ENCODE measurements around the gene TMEM269.
A peak's percentile ranks its signal among the peaks of the same experiment; 100 is the strongest.

The TMEM269 gene

DNA sequence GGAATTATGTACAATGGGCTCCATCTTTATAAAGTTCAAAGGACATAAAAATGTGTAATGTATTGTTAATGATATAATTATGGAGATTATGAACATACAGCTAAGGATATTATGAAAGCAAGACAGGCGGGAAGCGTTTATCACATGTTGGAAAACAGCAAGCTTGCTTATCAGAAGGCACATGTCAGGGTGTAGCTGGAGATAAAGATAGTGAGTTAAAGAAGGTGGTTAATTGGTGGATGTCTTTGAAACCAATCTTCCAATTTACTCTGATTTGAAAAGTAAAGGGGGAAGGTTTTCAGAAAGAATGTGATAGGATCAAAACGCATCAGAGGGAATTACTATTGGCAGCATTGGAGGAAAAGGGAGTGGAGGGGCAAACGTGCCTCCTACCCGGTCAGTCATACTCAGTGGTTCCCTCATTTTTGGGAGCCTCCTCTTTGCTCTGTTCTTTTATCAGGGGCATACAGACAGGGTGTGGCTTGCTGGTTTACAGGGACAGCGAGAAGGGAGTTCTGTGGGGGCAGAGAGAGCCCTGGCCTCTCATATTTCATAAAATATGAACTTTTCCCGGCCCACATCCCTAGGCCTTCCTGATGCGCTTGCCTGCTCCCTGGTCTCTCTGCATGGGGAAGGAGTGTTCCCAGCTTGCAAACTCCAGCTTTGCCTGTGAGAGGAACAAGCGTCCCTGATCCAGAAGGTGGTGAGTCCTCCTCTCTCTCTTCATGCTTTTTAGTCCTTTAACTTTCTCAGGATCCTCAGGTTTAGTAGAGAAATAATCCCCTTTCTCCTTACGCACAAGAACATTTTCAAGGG is 40.5 kb downstream of the TMEM269 start:
- DNase-seq = no peak

DNA sequence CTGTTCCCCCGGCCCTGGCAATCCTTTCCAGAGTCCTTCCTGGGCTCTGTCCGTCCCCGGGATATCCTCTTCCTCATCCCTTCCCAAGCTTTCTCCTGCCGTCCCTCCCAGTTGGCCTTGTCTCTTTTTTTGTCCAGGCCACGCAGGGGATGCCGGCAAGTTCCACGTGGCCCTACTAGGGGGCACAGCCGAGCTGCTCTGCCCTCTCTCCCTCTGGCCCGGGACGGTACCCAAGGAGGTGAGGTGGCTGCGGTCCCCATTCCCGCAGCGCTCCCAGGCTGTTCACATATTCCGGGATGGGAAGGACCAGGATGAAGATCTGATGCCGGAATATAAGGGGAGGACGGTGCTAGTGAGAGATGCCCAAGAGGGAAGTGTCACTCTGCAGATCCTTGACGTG is 45.8 kb downstream of the TMEM269 start:
- DNase-seq = no peak

DNA sequence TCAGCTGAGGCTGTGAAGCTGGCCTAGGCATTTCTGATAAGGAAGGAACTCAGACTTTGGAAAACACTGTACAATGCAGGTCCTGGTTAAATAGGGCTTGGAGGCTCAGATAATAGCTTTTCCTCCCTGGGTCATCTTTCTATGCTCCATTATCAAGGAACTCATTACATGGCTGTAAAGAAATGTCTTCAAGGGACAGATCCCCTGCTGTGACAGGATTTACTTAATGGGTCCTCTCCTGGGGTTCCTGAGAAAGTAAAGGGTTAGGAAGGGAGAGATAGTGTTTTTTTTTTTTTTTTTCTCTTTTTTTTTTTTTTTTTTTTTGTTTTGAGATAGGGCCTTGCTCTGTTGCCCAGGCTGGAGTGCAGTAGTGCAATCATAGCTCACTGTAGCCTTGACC is 46.5 kb downstream of the TMEM269 start:
- no peak for DNase-seq

DNA sequence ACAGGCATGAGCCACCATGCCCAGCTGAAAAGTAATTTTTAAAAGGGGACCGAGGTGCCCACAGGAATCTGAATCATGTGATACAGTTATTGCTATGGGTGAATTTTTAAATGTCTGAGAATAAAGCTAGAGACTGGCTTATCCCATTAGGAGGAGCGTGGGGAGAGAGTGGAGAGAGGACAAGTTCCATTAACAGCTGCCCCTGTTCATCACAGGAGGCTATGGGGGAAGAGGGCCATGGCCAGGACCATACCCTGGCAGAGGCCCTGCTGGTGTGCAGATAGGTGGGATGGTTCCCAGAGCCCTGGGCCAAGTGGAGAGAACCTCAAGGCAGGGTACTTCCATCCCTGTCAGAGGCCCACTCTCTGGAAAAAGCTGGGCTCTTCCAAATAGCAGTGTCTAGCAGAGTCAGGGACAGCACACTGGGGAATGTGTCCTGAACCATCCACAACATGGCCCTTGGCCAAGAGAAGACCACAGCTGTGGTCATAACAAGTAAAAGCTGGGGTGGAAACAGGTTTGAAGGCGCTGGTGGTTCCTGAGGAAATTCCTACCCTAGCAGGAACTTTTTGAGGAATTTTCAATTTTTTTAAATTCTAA is 48.0 kb downstream of the TMEM269 start:
- no peak for DNase-seq

DNA sequence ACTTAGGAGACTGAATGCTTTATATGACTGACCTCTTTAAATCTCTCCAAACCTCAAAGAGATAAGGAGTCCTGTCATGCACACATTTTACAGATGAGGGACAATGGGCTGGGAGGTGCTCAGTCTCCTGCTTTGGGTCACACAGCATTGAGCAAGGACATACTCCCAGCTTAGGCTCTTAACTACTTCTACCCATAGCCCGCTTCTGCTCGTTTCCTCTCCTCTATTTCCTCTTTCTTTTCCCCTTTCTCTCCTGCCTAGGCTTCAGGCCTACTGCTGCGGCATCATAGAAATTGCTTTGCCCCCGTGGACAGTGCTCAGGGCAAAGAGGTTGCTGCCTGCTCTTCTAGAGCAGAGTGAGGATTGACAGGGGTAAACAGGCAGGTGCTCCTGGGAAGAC is 49.2 kb downstream of the TMEM269 start:
- DNase-seq = peak in 2 of 3 donors; percentile 19 to 32

DNA sequence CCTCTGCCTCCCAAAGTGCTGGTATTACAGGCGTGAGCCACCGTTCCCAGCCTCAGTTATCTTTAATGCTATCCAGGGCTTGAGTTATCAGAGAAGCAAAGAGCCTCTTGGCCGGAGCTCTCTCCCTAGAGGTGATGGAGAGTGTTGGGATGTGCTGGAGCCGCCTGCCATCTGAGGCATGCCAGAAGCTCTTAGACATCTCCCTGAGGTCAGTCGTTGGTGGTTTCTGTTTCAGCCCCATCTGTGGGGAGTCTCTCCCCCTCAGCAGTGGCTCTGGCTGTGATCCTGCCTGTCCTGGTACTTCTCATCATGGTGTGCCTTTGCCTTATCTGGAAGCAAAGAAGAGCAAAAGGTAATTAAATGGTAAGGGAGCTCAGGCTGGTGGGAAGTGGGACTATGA is 50.0 kb downstream of the TMEM269 start:
- DNase-seq = no peak

DNA sequence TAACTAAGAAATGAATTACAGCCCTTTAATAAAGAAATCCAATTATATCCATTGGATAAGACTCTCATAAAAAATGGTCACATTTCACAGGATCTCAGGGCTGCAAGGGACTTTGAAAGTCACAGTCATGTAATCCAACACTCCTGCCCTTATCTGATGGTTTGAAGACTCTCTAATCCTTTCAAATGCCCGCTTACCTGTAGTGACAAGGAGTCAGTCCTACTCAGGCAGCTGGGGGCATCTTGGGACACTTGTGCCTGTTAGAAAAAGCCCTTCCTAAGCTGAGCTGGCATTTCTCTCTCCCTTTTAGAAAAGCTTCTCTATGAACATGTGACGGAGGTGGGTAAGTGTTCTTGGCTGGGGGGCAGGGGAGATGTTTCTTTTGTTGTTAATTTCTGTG is 50.6 kb downstream of the TMEM269 start:
- no peak for DNase-seq

DNA sequence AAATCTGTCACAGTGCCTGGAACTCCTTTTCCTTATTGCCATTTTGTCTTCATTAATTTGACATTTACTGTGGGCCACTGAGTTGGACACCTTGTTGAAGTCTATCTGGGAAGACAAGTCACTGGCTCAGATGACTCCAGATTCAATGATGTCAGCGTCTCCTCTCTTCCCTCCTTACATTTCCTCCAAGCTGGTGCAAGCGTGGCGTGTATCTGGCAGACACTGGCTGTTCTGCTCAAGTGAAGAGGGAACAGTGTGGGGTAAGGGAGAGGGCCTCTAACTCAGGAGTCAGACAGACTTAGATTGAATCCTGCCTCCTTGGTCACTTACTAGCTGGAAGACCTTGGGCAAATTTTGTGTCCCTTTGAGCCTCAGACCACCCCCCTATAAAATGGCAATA is 52.9 kb downstream of the TMEM269 start:
- peak; percentile 47 to 64 (median 52) for DNase-seq

DNA sequence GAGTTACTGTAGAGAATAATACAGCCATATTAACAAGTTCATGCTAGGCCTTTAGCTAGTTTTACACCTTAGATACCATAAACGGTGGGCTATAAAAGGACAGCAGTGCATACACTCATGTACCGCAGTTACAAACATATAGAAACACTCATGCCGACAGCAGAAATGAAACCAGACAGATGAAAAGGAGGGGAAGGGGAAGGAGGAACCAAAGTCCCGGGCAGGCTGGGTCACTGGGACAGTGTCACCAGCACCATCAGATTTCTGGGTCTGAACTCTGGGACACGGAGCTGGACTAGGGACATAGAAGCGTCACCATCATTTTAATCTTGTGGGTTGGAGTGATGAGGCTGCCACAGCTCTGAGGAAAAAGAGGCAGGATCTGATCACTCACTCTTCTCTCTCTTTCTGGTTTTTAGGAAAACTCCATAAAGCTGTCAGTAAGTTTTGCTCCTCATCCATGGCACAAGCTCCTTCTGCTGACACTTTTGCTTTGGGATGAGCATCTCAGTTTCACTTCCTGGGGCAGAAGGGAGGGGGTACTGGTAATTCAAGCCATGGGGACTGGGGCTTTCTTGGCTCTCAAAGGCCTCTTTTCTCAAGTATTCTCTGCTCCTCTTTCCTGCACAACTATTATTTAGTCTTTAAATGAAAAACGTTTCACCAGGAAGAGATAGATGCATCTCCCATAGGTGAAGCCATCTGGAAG is 53.8 kb downstream of the TMEM269 start:
- DNase-seq = peak; percentile 55 to 69 (median 66)

DNA sequence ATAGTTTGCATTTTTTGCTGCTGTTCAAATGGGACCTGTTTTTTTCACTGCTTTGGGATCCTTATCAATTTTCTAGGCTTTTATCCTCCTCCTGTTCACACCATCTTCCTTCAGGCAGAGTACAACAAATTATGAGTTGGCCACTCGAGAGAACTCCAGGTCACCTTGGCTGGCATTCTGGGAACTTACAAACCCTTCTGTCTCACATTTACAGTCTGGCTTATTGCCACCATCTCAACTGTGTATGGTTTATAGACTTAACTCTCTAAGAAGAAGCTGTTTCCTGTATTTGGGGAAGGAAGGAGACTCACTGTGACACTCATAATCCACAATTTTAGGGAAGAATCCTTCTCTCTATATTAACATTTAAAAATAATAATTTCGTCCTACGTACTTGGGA is 56.2 kb downstream of the TMEM269 start:
- DNase-seq = no peak

DNA sequence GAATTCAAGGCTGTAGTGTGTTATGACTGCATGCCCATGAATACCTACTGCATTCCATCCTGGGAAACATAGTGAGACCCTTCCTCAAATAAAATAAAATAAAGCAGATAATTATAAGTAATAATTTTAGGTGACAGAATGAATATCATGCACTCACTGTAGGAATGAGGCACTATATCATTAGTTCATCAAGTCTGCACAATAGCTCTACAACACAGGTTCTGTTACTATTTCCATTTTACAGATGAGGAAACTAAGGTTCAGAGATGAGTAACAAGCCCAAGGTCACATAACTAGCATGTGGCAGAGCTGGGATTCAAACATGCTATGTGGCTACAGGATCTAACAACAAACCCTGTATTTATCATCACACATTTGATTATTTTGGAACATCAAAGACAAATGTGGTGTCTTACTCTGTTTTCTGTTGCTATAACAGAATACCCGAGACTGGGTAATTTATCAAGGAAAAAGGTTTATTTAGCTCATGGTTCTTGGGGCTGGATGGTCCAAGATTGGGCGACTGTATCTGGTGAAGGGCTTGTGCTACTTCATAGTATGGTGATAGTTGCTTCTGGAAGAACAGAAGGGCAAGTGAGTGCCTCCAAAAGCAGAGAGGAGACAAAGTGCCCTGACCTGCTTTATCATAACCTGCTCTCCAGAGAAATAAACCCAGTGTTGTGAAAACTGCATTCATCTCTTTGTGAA is 56.8 kb downstream of the TMEM269 start:
- no peak for DNase-seq

DNA sequence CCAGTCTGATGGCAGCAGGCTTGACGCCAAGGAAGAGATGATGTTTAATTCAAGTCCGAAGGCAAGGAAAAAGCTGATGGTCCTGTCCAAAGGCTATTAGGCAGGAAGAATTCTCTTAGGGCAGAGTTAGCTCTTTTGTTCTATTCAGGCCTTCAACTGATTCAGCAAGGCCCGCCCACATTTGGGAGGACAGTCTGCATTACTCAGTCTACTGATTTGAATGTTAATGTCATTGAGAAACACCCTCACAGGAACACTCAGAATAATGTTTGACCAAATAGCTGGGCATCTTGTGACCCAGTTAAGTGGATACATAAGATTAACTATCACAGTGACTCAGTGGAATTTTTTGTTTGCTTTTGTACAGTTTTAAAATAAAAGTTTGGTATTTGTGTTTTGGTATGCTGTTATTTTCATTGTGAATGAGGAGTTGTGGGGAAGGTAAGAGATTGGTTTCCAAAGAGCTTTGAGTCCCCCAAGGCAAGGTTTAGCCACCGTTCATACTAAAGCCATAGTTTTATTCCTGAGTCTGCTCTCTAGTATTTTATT is 59.9 kb downstream of the TMEM269 start:
- DNase-seq = peak; percentile 82 to 92 (median 83)

DNA sequence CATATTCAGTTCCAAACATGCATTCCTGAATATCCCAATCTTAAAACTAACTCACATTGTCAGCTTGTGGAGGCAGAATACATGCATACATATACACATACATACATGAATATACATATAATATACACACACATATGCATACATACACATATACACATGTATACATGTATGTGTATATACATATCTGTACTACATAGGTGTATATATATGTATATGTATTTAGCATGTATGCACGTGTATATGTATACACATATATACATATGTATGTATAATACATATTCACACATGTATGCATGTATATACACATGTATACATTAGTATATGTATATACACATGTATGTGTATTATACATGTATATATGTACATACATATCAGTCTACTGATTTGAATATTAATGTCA is 60.4 kb downstream of the TMEM269 start:
- DNase-seq = no peak

DNA sequence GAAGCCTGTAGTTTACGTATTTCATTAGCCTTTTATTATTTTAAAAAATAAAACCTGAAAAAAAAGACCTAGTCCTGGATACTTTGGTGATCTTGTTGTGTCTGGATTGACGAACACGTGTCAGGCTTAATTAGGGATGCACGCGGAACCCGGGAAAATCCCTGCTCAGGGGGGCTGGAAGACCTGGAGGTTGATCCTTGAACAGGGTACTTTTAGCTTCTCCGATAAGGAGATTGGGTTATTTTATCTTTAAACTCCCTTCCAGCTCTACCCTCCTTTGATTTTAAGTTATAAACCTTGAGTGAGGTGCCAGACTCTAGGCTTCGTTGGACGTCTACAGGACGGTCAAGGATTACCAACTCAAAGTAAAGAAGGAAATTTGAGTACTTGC is 61.1 kb downstream of the TMEM269 start:
- peak in 1 of 3 donors; percentile 11 for DNase-seq

DNA sequence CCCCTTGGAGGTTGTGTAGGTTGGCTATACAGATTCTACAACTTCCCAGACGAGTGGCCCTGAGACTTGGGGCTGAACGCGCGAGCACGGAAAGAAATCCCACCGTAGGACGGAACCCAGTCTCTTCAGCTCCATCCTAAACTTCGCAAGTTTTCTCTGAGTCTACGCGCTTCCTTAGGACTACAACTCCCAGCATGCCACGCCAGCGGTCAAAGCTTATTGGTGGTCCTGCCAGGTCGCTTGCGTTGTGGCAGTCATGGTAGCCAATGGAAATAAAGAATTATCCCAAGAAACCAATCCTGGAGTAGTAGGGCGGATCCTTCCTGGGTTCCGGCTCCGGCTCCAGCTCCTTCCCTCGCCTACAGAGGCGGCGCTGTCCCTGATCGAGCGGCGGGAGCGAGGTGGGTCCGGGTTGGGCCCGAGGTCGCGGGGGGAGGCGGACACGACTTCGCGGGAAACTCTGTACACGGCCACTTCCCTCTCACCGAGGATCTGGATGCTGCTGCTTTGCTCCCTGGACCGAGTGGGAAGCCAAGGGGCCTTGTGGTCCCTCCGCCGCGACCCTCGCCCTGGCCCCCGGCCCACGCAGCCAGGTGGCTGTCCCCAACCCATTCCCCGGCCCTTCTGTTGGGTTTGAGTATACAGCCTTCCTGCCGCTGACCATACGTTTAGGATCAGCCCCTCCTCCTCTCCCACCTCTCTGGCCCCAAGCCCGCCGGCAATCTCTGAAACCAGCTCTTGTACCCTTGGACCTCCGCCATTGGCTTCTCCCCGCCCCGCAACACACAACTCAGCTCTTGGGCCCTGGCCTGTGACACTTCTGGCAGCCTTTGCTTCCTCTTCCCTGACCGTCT is 61.7 kb downstream of the TMEM269 start, which contains the start of gene ZNF691:
ZNF691 (plus strand) TSS at position 357 of the 854 bp plus-strand sequence. CDS start 3,046 bp downstream, outside the sequence.
- peak; percentile 95 to 98 (median 97) for DNase-seq

DNA sequence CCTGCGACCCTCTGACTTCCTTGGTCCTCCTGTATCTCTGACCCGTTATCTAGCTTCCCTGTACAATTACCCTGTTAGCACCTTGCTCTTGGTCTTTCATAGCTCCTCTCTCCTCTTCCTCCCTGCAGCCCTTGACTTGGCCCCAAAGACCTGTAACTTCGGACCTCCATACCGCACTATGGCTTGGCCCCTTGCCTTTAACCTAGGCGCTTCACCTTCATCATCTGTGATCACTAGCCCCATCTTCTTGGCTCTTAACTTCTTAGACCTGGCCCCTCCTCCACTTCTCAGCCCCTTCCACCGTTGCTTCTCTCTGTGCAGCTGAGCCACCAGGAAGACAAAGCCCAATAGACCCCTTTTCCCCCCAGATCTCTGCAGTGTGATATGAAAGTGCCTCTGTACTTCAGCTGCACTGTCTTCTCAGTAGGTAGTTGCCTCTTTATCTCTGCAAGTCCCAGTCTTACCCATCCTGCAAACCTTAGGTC is 62.4 kb downstream of the TMEM269 start:
- DNase-seq = no peak

DNA sequence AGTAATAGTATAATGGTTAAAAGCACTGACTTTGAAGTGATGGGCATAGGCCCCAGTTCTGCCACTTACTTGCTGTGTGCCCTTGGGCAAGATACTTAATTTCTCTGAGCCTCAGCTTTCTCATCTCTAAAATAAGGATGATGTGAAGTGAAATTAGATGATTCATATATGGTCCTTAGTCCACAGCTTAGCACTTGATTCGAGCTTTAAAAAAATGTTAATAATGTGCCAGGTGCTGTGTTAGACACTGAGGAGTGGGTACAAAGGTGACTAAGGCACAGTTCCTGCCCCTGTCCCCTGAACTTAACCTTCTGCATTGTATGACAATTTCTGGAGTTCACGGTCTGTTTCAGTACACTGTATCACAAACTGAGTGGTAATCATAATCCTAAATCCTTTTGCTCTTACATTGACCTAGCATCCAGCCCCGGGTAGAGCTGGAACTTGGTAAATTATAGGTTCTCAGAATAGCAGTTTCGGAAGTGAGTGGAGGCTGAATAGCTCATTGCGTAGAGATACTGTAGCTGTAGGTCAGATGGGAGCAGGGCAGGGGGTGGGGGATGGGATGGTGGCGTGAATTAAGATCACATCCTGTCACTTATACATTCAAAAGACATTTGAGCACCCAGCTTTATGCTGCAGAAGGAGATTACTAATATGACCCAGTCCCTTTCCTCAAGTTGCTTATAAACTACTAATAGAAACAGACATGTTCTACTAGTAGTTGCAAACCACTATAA is 63.1 kb downstream of the TMEM269 start:
- no peak for DNase-seq

DNA sequence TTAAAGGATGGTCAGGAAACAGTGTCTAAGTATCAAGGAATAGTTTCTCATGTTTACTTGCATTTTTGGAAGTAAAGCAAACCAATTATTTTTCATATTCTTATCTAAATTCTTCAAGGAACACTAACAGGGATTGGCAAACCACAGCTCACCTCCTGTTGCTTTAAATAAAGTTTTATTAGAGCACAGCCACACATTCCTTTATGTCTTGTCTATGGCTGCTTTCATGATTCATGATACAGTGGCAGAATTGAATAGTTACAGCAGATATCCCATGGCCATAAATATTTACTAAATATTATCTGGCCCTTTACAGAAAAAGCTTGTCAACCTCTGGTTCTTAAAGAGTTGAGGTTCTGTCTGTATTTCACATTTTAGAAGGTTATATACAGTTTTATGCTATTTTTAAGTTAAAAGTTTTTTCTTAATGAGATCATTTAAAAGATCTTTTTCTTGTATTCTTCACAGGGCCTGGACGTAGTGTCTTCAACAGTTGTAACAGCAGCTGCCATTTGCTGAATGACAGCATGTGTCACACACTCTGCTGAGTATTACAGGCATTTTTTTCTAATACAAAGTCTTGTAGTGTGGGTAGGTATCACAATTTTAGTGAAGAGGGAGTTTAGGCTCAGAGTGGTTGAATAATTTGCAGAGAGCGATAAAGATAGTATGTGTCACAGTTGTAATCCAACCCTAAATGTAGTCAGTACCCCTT is 64.2 kb downstream of the TMEM269 start:
- no peak for DNase-seq

DNA sequence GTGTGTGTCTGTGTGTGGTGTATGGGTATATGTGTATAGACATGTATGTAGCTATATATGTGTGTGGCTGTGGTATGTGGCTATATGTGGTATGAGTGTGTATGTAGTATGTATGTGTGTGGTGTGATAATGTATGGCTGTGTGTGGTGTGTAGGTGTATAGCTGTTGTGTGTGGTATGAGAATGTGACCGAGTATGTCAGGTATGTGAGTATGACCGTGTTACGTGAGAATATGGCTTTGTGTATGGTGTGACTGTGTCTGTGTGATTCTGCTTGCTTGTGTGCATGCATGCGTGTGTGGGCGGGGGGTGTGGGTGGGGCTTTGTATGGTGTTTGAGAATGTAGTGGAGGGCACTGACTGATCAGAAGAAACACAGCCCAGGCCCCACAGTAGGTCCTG is 65.2 kb downstream of the TMEM269 start:
- no peak for DNase-seq
